HEK293 (cell line): ENCODE results near the gene KCNQ1.

Experiments
- CTCF ChIA-PET: fragments of 350-600 bp; formaldehyde crosslinking; extraction: SDS; loops from one replicate; lab custom pipeline; 2021; ENCODE audit warnings: antibody characterized with exemption; lab: Yijun Ruan, JAX
- POLR2A ChIA-PET: fragments of 300-600 bp; formaldehyde crosslinking; extraction: SDS; loops from one replicate; lab custom pipeline; 2020; ENCODE audit warnings: antibody characterized with exemption, inconsistent platforms; lab: Yijun Ruan, JAX
- H3K27ac ChIP-seq: fragments of 200-500 bp; sonication (Bioruptor generic); 2 replicates; pipeline ENCODE4 v1.5.1; 2014; ENCODE audit warnings: low read depth, low read length, control low read depth, inconsistent platforms; ENCODE audit errors: extremely low read depth
- H3K36me3 ChIP-seq, 2 experiments: fragments of 200-500 bp in 1 of 2; sonication (Bioruptor generic) in 1 of 2; 1 replicate in 1 of 2; 2 replicates in 1 of 2; pipeline ENCODE4 v1.5.1; 2014 to 2017; ENCODE audit warnings: inconsistent platforms in 2 of 2, low read length in 2 of 2; ENCODE audit not compliant: control insufficient read depth in 2 of 2, insufficient read depth in 1 of 2
- H3K4me1 ChIP-seq: fragments of 200-500 bp; sonication (Bioruptor generic); 2 replicates; pipeline ENCODE4 v1.5.1; 2014; ENCODE audit warnings: mild to moderate bottlenecking, low read length, inconsistent platforms; ENCODE audit not compliant: control insufficient read depth, insufficient read depth
- H3K4me3 ChIP-seq: 2 replicates; pipeline ENCODE4 v1.5.1; 2011; ENCODE audit warnings: low read depth, mild to moderate bottlenecking, control low read depth, low read length, moderate library complexity
- H3K9me3 ChIP-seq: fragments of 200-500 bp; sonication (Bioruptor generic); 2 replicates; pipeline ENCODE4 v1.5.1; 2014; ENCODE audit warnings: low read depth, low read length, inconsistent platforms; ENCODE audit not compliant: control insufficient read depth, insufficient read depth
- MYNN ChIP-seq: fragments of 450-650 bp; formaldehyde crosslinking; IDR thresholded peaks from 2 replicates; pipeline ENCODE4 v1.5.1; 2016; ENCODE audit warnings: missing biosample characterization, missing genetic modification characterization, borderline replicate concordance
- ZBTB20 ChIP-seq: fragments of 450-650 bp; formaldehyde crosslinking; IDR thresholded peaks from 2 replicates; pipeline ENCODE4 v1.5.1; 2016; ENCODE audit warnings: missing biosample characterization, missing genetic modification characterization
- ZFHX2 ChIP-seq: fragments of 450-650 bp; formaldehyde crosslinking; conservative IDR thresholded peaks from 2 replicates; pipeline ENCODE4 v1.5.1; 2016; ENCODE audit warnings: missing biosample characterization, missing genetic modification characterization
- ZIC2 ChIP-seq: fragments of 450-650 bp; formaldehyde crosslinking; IDR thresholded peaks from 2 replicates; pipeline ENCODE4 v1.5.1; 2016; ENCODE audit warnings: missing biosample characterization, missing genetic modification characterization
- ZNF19 ChIP-seq: fragments of 450-650 bp; formaldehyde crosslinking; IDR thresholded peaks from 2 replicates; pipeline ENCODE4; 2016; ENCODE audit warnings: missing biosample characterization, missing genetic modification characterization, low read depth
- ZNF561 ChIP-seq: fragments of 450-650 bp; IDR thresholded peaks from 2 replicates; pipeline ENCODE4 v1.5.1; 2018; ENCODE audit warnings: missing biosample characterization, missing genetic modification characterization, borderline replicate concordance
- ZNF670 ChIP-seq: fragments of 450-650 bp; formaldehyde crosslinking; IDR thresholded peaks from 2 replicates; pipeline ENCODE4 v1.5.1; 2016; ENCODE audit warnings: missing biosample characterization, missing genetic modification characterization, low read depth
- ZNF677 ChIP-seq: fragments of 450-650 bp; IDR thresholded peaks from 2 replicates; pipeline ENCODE4 v1.5.0; 2018; ENCODE audit warnings: missing biosample characterization, mild to moderate bottlenecking, missing genetic modification characterization, moderate library complexity
- ZNF776 ChIP-seq: fragments of 450-650 bp; formaldehyde crosslinking; IDR thresholded peaks from 2 replicates; pipeline ENCODE4 v1.5.0; 2017; ENCODE audit warnings: missing biosample characterization, missing genetic modification characterization, borderline replicate concordance
- ZNF830 ChIP-seq: fragments of 450-650 bp; IDR thresholded peaks from 2 replicates; pipeline ENCODE4 v1.5.0; 2018; ENCODE audit warnings: missing biosample characterization, missing genetic modification characterization, low read depth, mild to moderate bottlenecking, moderate library complexity
- ZNF843 ChIP-seq: fragments of 450-650 bp; formaldehyde crosslinking; IDR thresholded peaks from 2 replicates; pipeline ENCODE4 v1.5.1; 2016; ENCODE audit warnings: missing biosample characterization, missing genetic modification characterization
- TF ChIP-seq, protein P1 (sequence below): fragments of 450-650 bp; formaldehyde crosslinking; IDR thresholded peaks from 2 replicates; pipeline ENCODE4 v1.5.1; 2016; ENCODE audit warnings: missing biosample characterization, missing genetic modification characterization
- TF ChIP-seq, protein P2 (sequence below): fragments of 450-650 bp; formaldehyde crosslinking; IDR thresholded peaks from 2 replicates; pipeline ENCODE4 v1.5.1; 2016; ENCODE audit warnings: missing biosample characterization, missing genetic modification characterization
- TF ChIP-seq, protein P3 (sequence below): fragments of 450-650 bp; formaldehyde crosslinking; IDR thresholded peaks from 2 replicates; pipeline ENCODE4 v1.5.1; 2016; ENCODE audit warnings: missing biosample characterization, missing genetic modification characterization
- TF ChIP-seq, protein P4 (sequence below): fragments of 450-650 bp; formaldehyde crosslinking; IDR thresholded peaks from 2 replicates; pipeline ENCODE4 v1.5.1; 2017; ENCODE audit warnings: missing biosample characterization, missing genetic modification characterization
- TF ChIP-seq, protein P5 (sequence below): fragments of 450-650 bp; formaldehyde crosslinking; IDR thresholded peaks from 2 replicates; pipeline ENCODE4 v1.5.1; 2016; ENCODE audit warnings: missing biosample characterization, missing genetic modification characterization
- TF ChIP-seq, protein P6 (sequence below): fragments of 450-650 bp; formaldehyde crosslinking; IDR thresholded peaks from 2 replicates; pipeline ENCODE4 v1.5.1; 2016; ENCODE audit warnings: missing biosample characterization, missing genetic modification characterization

The KCNQ1 gene

DNA sequence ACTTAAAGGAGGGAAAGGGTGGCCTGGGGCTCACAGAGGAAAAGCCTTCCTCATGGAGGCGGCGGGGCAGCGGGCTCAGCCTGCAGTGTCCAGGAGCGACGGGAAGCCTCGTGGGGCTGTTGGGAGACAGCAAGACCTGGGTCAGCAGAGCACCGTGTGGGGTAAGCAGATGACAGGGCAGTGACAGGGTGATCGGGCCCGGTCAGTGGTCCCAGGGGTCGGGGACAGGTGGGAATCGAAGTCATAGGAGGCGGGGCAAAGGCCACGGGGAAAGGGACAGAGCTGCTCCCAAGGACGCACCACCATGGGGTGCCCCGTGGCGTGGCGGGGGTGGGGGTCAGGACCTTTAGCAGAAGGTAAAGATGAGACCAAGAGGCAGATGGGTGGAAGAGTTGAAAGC is 390.9 kb downstream of the KCNQ1 start (continued):
- TF ChIP-seq, protein P1, sequence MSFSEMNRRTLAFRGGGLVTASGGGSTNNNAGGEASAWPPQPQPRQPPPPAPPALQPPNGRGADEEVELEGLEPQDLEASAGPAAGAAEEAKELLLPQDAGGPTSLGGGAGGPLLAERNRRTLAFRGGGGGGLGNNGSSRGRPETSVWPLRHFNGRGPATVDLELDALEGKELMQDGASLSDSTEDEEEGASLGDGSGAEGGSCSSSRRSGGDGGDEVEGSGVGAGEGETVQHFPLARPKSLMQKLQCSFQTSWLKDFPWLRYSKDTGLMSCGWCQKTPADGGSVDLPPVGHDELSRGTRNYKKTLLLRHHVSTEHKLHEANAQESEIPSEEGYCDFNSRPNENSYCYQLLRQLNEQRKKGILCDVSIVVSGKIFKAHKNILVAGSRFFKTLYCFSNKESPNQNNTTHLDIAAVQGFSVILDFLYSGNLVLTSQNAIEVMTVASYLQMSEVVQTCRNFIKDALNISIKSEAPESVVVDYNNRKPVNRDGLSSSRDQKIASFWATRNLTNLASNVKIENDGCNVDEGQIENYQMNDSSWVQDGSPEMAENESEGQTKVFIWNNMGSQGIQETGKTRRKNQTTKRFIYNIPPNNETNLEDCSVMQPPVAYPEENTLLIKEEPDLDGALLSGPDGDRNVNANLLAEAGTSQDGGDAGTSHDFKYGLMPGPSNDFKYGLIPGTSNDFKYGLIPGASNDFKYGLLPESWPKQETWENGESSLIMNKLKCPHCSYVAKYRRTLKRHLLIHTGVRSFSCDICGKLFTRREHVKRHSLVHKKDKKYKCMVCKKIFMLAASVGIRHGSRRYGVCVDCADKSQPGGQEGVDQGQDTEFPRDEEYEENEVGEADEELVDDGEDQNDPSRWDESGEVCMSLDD (tag by site-specific recombination), result no peak
- TF ChIP-seq ZNF830 (tag by site-specific recombination), result no peak
- TF ChIP-seq, protein P2, sequence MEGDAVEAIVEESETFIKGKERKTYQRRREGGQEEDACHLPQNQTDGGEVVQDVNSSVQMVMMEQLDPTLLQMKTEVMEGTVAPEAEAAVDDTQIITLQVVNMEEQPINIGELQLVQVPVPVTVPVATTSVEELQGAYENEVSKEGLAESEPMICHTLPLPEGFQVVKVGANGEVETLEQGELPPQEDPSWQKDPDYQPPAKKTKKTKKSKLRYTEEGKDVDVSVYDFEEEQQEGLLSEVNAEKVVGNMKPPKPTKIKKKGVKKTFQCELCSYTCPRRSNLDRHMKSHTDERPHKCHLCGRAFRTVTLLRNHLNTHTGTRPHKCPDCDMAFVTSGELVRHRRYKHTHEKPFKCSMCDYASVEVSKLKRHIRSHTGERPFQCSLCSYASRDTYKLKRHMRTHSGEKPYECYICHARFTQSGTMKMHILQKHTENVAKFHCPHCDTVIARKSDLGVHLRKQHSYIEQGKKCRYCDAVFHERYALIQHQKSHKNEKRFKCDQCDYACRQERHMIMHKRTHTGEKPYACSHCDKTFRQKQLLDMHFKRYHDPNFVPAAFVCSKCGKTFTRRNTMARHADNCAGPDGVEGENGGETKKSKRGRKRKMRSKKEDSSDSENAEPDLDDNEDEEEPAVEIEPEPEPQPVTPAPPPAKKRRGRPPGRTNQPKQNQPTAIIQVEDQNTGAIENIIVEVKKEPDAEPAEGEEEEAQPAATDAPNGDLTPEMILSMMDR, result no peak
- TF ChIP-seq ZNF561 (tag by site-specific recombination), result no peak
- TF ChIP-seq, protein P3, sequence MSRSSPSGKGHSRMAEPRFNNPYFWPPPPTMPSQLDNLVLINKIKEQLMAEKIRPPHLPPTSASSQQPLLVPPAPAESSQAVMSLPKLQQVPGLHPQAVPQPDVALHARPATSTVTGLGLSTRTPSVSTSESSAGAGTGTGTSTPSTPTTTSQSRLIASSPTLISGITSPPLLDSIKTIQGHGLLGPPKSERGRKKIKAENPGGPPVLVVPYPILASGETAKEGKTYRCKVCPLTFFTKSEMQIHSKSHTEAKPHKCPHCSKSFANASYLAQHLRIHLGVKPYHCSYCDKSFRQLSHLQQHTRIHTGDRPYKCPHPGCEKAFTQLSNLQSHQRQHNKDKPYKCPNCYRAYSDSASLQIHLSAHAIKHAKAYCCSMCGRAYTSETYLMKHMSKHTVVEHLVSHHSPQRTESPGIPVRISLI (tag by site-specific recombination), result no peak
- TF ChIP-seq ZNF843 (tag by site-specific recombination), result no peak

DNA sequence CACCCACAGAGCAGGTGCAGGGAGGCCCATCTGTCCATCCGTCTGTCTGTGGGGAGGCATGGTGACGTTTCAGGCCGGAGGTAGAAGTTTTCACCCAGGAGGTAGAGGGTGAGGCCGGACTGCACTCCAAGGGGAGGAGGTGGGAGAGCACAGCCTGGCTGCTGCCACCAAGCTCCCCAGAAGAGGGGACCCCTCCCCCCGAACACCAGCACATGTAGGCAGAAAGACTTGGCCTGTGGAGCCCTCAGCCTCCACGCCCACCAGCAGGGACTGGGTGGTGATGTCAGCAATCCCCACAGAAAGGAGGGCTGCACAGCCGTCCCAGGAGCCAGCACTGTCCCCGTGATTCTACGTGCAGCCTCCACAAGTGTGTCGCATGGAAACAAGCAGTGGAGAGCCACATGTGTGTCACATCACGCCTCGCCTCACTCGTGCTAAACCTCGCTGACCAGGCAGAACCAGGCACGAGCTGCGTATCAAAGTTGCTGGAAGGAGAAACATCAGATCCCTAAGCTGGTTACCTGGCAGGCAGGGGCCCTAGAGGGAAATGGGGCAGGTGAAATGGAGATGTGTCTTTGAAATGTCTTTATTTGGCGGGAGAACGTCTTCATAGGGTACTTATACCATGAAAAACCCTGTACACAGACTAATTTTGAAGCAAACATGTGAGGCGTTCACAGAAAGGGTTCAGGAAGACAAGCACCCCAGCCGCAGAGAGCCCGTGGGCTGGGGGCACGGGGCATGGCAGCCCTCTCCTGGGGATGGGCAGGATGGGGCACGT is 391.7 kb downstream of the KCNQ1 start:
- Histone ChIP-seq H3K36me3 (no peaks in the 10 kb centered on the region), H3K4me3 (no peak overlapping the region), H3K27ac (no peak overlapping the region), H3K4me1 (no peaks in the 10 kb centered on the region), H3K9me3 (no peaks in the 10 kb centered on the region)
- ChIA-PET CTCF (no interaction called here), POLR2A (interaction anchor here (0.6 kb wide), 1 partner anchor 9 kb away, joined by 8 read pairs; no protein-coding TSS in a partner anchor)
- TF ChIP-seq ZBTB20 (tag by site-specific recombination) (peak; percentile 60; the same call in 1 of the 2 replicates), MYNN (no peak), ZFHX2 (tag by site-specific recombination) (peak; percentile 70)

DNA sequence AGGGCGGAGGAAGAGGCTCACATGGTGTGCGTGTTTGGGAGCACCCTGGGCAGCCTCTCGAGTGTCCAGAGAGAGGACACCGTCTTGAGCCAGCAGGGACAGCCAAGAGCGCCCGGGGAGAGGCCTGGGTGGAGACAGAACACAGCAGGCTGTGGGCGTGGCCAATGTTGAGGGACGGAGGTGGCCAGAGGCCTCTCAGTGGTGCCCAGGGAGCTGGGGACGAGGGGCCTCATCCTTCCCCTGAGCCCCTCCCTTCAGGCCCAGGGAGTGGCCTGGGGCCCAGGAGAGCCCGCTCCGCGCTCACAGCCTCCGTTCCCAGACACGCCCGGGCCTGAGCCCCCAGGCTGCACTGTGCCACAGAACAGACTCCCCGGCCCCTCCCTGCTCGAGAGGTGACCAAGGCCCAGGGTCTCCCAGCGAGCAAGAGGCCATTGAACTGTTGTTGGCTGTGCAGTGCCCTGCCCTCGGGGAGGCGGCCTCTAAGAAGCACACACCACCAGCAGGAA is 392.3 kb downstream of the KCNQ1 start:
- Histone ChIP-seq H3K9me3 (no peaks in the 10 kb centered on the region), H3K4me3 (no peak overlapping the region), H3K27ac (no peak overlapping the region), H3K4me1 (no peaks in the 10 kb centered on the region), H3K36me3 (no peaks in the 10 kb centered on the region)
- TF ChIP-seq ZIC2 (peak; percentile 60), ZNF677 (tag by site-specific recombination) (no peak)
- ChIA-PET CTCF (no interaction called here), POLR2A (interaction anchor here (0.6 kb wide), 1 partner anchor 10 kb away, joined by 8 read pairs; no protein-coding TSS in a partner anchor)

DNA sequence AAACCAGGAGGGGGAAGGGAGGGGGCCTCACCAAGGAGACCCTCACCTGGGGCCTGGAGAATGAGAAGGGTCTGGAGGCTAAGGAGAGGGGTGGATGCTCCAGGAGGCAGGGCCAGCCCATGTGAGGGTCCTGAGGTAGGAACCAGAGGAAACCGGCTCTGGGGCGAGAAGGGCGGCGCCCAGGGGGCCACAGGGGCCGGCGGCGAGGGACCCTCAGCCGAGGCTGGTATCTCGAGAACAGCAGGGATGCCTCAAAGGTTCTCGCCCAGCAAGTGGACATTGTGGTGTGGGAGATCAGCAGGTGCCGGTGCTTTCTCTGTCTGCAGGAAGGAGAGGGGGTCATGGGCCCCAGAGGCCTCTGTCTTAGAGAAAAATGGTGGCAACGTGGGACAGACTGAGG is 392.8 kb downstream of the KCNQ1 start:
- Histone ChIP-seq H3K36me3 (no peaks in the 10 kb centered on the region), H3K27ac (no peak overlapping the region), H3K4me1 (no peaks in the 10 kb centered on the region), H3K9me3 (no peaks in the 10 kb centered on the region), H3K4me3 (no peak overlapping the region)
- POLR2A ChIA-PET, result no interaction called here
- CTCF ChIA-PET, result no interaction called here
- TF ChIP-seq ZNF19 (no peak), ZNF776 (tag by site-specific recombination) (no peak), ZNF670 (tag by site-specific recombination) (no peak)
- TF ChIP-seq, protein P4, sequence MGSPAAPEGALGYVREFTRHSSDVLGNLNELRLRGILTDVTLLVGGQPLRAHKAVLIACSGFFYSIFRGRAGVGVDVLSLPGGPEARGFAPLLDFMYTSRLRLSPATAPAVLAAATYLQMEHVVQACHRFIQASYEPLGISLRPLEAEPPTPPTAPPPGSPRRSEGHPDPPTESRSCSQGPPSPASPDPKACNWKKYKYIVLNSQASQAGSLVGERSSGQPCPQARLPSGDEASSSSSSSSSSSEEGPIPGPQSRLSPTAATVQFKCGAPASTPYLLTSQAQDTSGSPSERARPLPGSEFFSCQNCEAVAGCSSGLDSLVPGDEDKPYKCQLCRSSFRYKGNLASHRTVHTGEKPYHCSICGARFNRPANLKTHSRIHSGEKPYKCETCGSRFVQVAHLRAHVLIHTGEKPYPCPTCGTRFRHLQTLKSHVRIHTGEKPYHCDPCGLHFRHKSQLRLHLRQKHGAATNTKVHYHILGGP, result no peak
- TF ChIP-seq, protein P5, sequence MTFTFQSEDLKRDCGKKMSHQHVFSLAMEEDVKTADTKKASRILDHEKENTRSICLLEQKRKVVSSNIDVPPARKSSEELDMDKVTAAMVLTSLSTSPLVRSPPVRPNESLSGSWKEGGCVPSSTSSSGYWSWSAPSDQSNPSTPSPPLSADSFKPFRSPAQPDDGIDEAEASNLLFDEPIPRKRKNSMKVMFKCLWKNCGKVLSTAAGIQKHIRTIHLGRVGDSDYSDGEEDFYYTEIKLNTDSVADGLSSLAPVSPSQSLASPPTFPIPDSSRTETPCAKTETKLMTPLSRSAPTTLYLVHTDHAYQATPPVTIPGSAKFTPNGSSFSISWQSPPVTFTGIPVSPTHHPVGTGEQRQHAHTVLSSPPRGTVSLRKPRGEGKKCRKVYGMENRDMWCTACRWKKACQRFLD (tag by site-specific recombination), result no peak
- TF ChIP-seq, protein P6, sequence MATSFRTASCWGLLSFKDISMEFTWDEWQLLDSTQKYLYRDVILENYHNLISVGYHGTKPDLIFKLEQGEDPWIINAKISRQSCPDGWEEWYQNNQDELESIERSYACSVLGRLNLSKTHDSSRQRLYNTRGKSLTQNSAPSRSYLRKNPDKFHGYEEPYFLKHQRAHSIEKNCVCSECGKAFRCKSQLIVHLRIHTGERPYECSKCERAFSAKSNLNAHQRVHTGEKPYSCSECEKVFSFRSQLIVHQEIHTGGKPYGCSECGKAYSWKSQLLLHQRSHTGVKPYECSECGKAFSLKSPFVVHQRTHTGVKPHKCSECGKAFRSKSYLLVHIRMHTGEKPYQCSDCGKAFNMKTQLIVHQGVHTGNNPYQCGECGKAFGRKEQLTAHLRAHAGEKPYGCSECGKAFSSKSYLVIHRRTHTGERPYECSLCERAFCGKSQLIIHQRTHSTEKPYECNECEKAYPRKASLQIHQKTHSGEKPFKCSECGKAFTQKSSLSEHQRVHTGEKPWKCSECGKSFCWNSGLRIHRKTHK (tag by site-specific recombination), result no peak
